ENCODE results near the gene KNSTRN.

- TF ChIP-seq FOXP2 (optimal IDR thresholded peaks at IDR 0.05; ENCODE audit: control extremely low read depth, extremely low read length, insufficient read depth) (no peak), EZH2 (IDR thresholded peaks at IDR 0.05) (no peak), POLR2AphosphoS5 (IDR thresholded peaks at IDR 0.05; ENCODE audit: borderline replicate concordance, low read depth, low read length) (peak; percentile 34; the same call in 1 of the 2 replicates)
Observed at GRCh38 chr15:40357723-40358470, 24.6 kb upstream of the KNSTRN start, which contains the start of gene DISP2.

Data from SK-N-MC (cell line).